IMR-90 (cell line): ENCODE data around the gene SH2B2. TPM values are rescaled to one million over a fixed set of nuclear protein-coding genes. Genes with fewer than 3 reads are reported as not detected.

Experiments
- ATAC-seq: fragments of 200-7000 bp; cut with Tn5 transposase; 2 replicates; pipeline ENCODE4 v1.9.1; 2020; ENCODE audit warnings: low read depth, mild to moderate bottlenecking, moderate library complexity
- BruUV-seq: library from RNA; stranded (reverse); fragments of 400-500 nt; replicated peaks from 2 replicates; lab custom pipeline; 2021; lab: Mats Ljungman, UMichigan
- CTCF ChIA-PET: fragments of 300-600 bp; formaldehyde crosslinking; extraction: SDS; loops from one replicate; lab custom pipeline; 2021; ENCODE audit warnings: antibody characterized with exemption; lab: Yijun Ruan, JAX
- POLR2A ChIA-PET: fragments of 300-600 bp; sonication (Branson Sonifier 250); formaldehyde crosslinking; loops from one replicate; lab custom pipeline; 2022; ENCODE audit warnings: antibody characterized with exemption; ENCODE audit not compliant: unreplicated experiment; lab: Charles Lee
- DNase-seq: peaks from one replicate; pipeline ENCODE4 v3.0.0; 2013
- H2AFZ ChIP-seq: replicated peaks from 2 replicates; pipeline ENCODE3; 2013; ENCODE audit warnings: low read length, mild to moderate bottlenecking; ENCODE audit not compliant: poor library complexity
- H2AK5ac ChIP-seq: 2 replicates; pipeline ENCODE4 v1.6.1; 2013; ENCODE audit warnings: low read depth, low read length, inconsistent platforms
- H2AK9ac ChIP-seq: replicated peaks from 2 replicates; pipeline ENCODE3; 2013; ENCODE audit warnings: mild to moderate bottlenecking, low read depth, low read length, moderate library complexity; ENCODE audit not compliant: poor library complexity
- H2BK120ac ChIP-seq: 2 replicates; pipeline ENCODE4 v1.6.1; 2013; ENCODE audit warnings: low read depth, low read length, inconsistent platforms
- H2BK15ac ChIP-seq: 3 replicates; pipeline ENCODE4 v1.6.1; 2013; ENCODE audit warnings: low read depth, low read length, inconsistent platforms
- H2BK20ac ChIP-seq: 2 replicates; pipeline ENCODE4 v1.6.1; 2013; ENCODE audit warnings: low read depth, mild to moderate bottlenecking, inconsistent platforms, low read length, moderate library complexity
- H2BK5ac ChIP-seq: 2 replicates; pipeline ENCODE4 v1.6.1; 2013; ENCODE audit warnings: mild to moderate bottlenecking, low read depth, low read length, inconsistent platforms; ENCODE audit not compliant: poor library complexity, severe bottlenecking
- H3K14ac ChIP-seq: replicated peaks from 2 replicates; pipeline ENCODE4 v1.6.1; 2013; ENCODE audit warnings: low read depth, low read length, inconsistent platforms
- H3K18ac ChIP-seq: 2 replicates; pipeline ENCODE4 v1.6.1; 2013; ENCODE audit warnings: low read depth, low read length, control low read depth
- H3K23ac ChIP-seq: 2 replicates; pipeline ENCODE4 v1.6.1; 2013; ENCODE audit warnings: low read depth, low read length, inconsistent platforms
- H3K27ac ChIP-seq: 2 replicates; pipeline ENCODE4 v1.5.1; 2013; ENCODE audit warnings: mild to moderate bottlenecking, control low read depth, low read length; ENCODE audit not compliant: insufficient read depth
- H3K27me3 ChIP-seq: 2 replicates; pipeline ENCODE4 v1.6.1; 2013; ENCODE audit warnings: low read length; ENCODE audit not compliant: control insufficient read depth, insufficient read depth
- H3K36me3 ChIP-seq: 2 replicates; pipeline ENCODE4 v1.6.1; 2013; ENCODE audit warnings: low read length, mixed read lengths; ENCODE audit not compliant: control insufficient read depth, insufficient read depth
- H3K4ac ChIP-seq: 2 replicates; pipeline ENCODE4 v1.6.1; 2013; ENCODE audit warnings: low read depth, low read length, inconsistent platforms
- H3K4me1 ChIP-seq: 2 replicates; pipeline ENCODE4 v1.6.1; 2013; ENCODE audit warnings: low read length, mixed read lengths; ENCODE audit not compliant: control insufficient read depth, insufficient read depth
- H3K4me2 ChIP-seq: 2 replicates; pipeline ENCODE4 v1.6.1; 2013; ENCODE audit warnings: low read depth, mild to moderate bottlenecking, control low read depth, low read length, moderate library complexity
- H3K4me3 ChIP-seq: 2 replicates; pipeline ENCODE4 v1.5.1; 2013; ENCODE audit warnings: low read depth, mild to moderate bottlenecking, control low read depth, low read length, moderate library complexity; ENCODE audit not compliant: insufficient read depth
- H3K56ac ChIP-seq: 2 replicates; pipeline ENCODE4 v1.6.1; 2013; ENCODE audit warnings: low read length, inconsistent platforms; ENCODE audit not compliant: insufficient read depth; ENCODE audit errors: extremely low read depth
- H3K79me1 ChIP-seq, 2 experiments: 2 replicates each; pipeline ENCODE4 v1.6.1; 2013; ENCODE audit warnings: low read length in 2 of 2, inconsistent platforms in 1 of 2, low read depth in 1 of 2
- H3K9ac ChIP-seq: 2 replicates; pipeline ENCODE4 v1.6.1; 2013; ENCODE audit warnings: low read depth, low read length, control low read depth
- H3K9me1 ChIP-seq: 2 replicates; pipeline ENCODE4 v1.6.1; 2013; ENCODE audit warnings: low read length, inconsistent platforms; ENCODE audit not compliant: insufficient read depth
- H3K9me3 ChIP-seq: 2 replicates; pipeline ENCODE4 v1.6.1; 2013; ENCODE audit warnings: low read length; ENCODE audit not compliant: control insufficient read depth, insufficient read depth
- H4K20me1 ChIP-seq: 2 replicates; pipeline ENCODE4 v1.6.1; 2013; ENCODE audit warnings: low read length, inconsistent platforms; ENCODE audit not compliant: insufficient read depth
- H4K5ac ChIP-seq: 2 replicates; pipeline ENCODE4 v1.6.1; 2013; ENCODE audit warnings: mild to moderate bottlenecking, low read depth, low read length, control low read depth
- H4K8ac ChIP-seq, 2 experiments: 2 replicates each; pipeline ENCODE4 v1.6.1; 2013; ENCODE audit warnings: low read depth in 2 of 2, low read length in 2 of 2, control low read depth in 1 of 2, inconsistent platforms in 1 of 2
- H4K91ac ChIP-seq: 2 replicates; pipeline ENCODE4 v1.6.1; 2013; ENCODE audit warnings: low read depth, low read length, inconsistent platforms; ENCODE audit not compliant: insufficient read depth
- BHLHE40 ChIP-seq: fragments of 150-350 bp; IDR thresholded peaks from 2 replicates; pipeline ENCODE4 v1.6.1; 2016; ENCODE audit warnings: mild to moderate bottlenecking, low read depth, low read length
- CEBPB ChIP-seq: IDR thresholded peaks from 2 replicates; pipeline ENCODE4 v1.6.1; 2012; ENCODE audit warnings: low read depth, low read length, improper control_type of control experiment
- CHD1 ChIP-seq: IDR thresholded peaks from 2 replicates; pipeline ENCODE4 v1.6.1; 2012; ENCODE audit warnings: low read depth, low read length, improper control_type of control experiment
- FOS ChIP-seq: fragments of 150-350 bp; IDR thresholded peaks from 2 replicates; pipeline ENCODE4 v1.6.1; 2016; ENCODE audit warnings: low read depth, low read length
- MAZ ChIP-seq: IDR thresholded peaks from 2 replicates; pipeline ENCODE4 v1.6.1; 2012; ENCODE audit warnings: low read depth, mild to moderate bottlenecking, low read length, improper control_type of control experiment, moderate library complexity, borderline replicate concordance
- RAD21 ChIP-seq: IDR thresholded peaks from 2 replicates; pipeline ENCODE4 v1.6.1; 2012; ENCODE audit warnings: low read length, improper control_type of control experiment
- RCOR1 ChIP-seq: IDR thresholded peaks from 2 replicates; pipeline ENCODE4 v1.6.1; 2012; ENCODE audit warnings: mild to moderate bottlenecking, low read length, improper control_type of control experiment; ENCODE audit not compliant: insufficient replicate concordance
- SMC3 ChIP-seq: fragments of 150-350 bp; IDR thresholded peaks from 2 replicates; pipeline ENCODE4 v1.6.1; 2016; ENCODE audit warnings: low read depth, mild to moderate bottlenecking, antibody characterized with exemption, low read length, moderate library complexity
- WGBS, 2 experiments: methylation state at CpG; one replicate each; pipeline versions ENCODE4 v1.1.5 to v1.1.7; 2013; ENCODE audit warnings: missing lambda C conversion rate in 2 of 2; ENCODE audit not compliant: insufficient read length in 1 of 2; ENCODE audit errors: extremely low coverage in 2 of 2; 5-methylcytosine and 5-hydroxymethylcytosine counted together
- dilution Hi-C: fragments of 300-500 bp; cut with HindIII; formaldehyde crosslinking; loops from one replicate; pipeline ENCODE4 v1.14.3; 2018; ENCODE audit warnings: low sequenced_read_pairs; ENCODE audit not compliant: unreplicated experiment
- in situ Hi-C: fragments of 300-500 bp; cut with MboI; formaldehyde crosslinking; loops from 3 replicates; pipeline ENCODE4 v1.14.3; 2019; ENCODE audit warnings: low sequenced_read_pairs, inconsistent platforms, mixed read lengths
- intact Hi-C: fragments of 100-400 bp; cut with micrococcal nuclease; formaldehyde crosslinking; loops from 2 replicates; pipeline ENCODE4 v1.10.0; 2022
- polyA plus RNA-seq, 3 experiments: library from polyadenylated mRNA; depleted of rRNA; stranded (reverse); fragments of >200 nt; gene quantifications; 2 replicates each; pipeline ENCODE4 v1.2.3, GENCODE V29; 2012; ENCODE audit warnings: low replicate concordance in 1 of 3
- total RNA-seq: library from RNA; depleted of rRNA; stranded (reverse); fragments of >200 nt; gene quantifications from 2 replicates; pipeline ENCODE4 v1.2.3, GENCODE V29; 2012

SH2B2 gene
- total and polyA plus RNA-seq, 2 of the 4 experiments (the other 2 are of a cell fraction), result 0.36 to 0.99 TPM

GRCh38 chr7:102262546-102262945 is 24.1 kb upstream of the SH2B2 start:
- H3K4me2 ChIP-seq, result no peak overlapping the region
- ChIA-PET CTCF (no interaction called here), POLR2A (no interaction called here)
- H3K18ac ChIP-seq, result no peak overlapping the region
- no TSS peak for BruUV-seq
- no peak overlapping the region for H2BK20ac ChIP-seq
- H3K4ac ChIP-seq, result no peak overlapping the region
- no peak overlapping the region for H3K14ac ChIP-seq
- H3K4me3 ChIP-seq, result no peak overlapping the region
- 98% methylated on average over 8 of the region's 13 CpGs; no CpG with 5 or more reads in 1 of the 2 experiments for WGBS, 2 experiments
- ATAC-seq (no peak), DNase-seq (no peak)
- H2AK5ac ChIP-seq, result no peak overlapping the region
- H3K9me3 ChIP-seq, result no peaks in the 10 kb centered on the region
- no peak overlapping the region for H4K91ac ChIP-seq
- in situ Hi-C loops (loop anchor here (25.0 kb wide), 1 partner anchor 900 kb away; the partner anchor contains the start of gene COL26A1), intact Hi-C loops (no loop called here), dilution Hi-C loops (no loop called here)
- TF ChIP-seq SMC3 (no peak), FOS (no peak), BHLHE40 (no peak), RCOR1 (no peak), MAZ (no peak), CEBPB (no peak), RAD21 (no peak), CHD1 (no peak)
- H2AFZ ChIP-seq, result no peak overlapping the region
- H3K27ac ChIP-seq, result no peak overlapping the region
- H3K4me1 ChIP-seq, result peaks cover 4% of the 10 kb centered on the region; the same call in 1 of the 2 replicates
- no peak overlapping the region for H3K23ac ChIP-seq
- H2BK120ac ChIP-seq, result no peak overlapping the region
- H3K36me3 ChIP-seq, result no peaks in the 10 kb centered on the region
- H4K5ac ChIP-seq, result no peak overlapping the region
- no peak overlapping the region for H2BK15ac ChIP-seq
- H4K20me1 ChIP-seq, result no peaks in the 10 kb centered on the region
- no peak overlapping the region for H2BK5ac ChIP-seq
- H2AK9ac ChIP-seq, result no peak overlapping the region
- no peak overlapping the region for H4K8ac ChIP-seq
- no peak overlapping the region for H3K9ac ChIP-seq
- peaks cover 3% of the 10 kb centered on the region; the same call in 1 of the 2 replicates for H3K9me1 ChIP-seq
- peaks cover 0 to 7% of the 10 kb centered on the region in 2 experiments; a peak in 1 of 4 replicates for H3K79me1 ChIP-seq
- H3K56ac ChIP-seq, result no peak overlapping the region
- H3K27me3 ChIP-seq, result no peaks in the 10 kb centered on the region
